ENCODE measurements around the gene SOSTDC1.

The SOSTDC1 gene

GRCh38 chr7:16419859-16420258 is 45.7 kb downstream of the SOSTDC1 start:
- no peak for DNase-seq (ENCODE audit: low read depth in 3 of 3)

DNA sequence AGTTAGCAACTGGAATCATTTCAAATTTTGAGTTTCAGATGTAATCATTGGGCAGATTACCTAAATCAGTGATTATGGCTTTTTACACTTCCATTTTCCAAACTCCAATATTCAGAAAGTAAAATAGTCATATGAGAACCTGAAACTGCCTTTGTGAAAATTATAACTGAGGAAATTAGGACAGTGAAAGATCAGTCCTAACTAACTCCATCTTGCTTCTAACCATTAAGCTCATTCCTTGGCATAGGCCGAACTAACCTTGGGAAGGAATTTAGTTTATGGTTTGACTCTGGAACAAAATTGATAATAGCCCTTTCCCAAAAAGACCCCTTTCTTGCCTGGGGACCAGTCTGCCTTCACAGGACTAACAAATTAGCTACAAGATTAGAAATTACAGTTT is 46.4 kb downstream of the SOSTDC1 start:
- no peak for DNase-seq (ENCODE audit: low read depth in 3 of 3)

GRCh38 chr7:16417906-16418305 is 47.6 kb downstream of the SOSTDC1 start:
- DNase-seq (ENCODE audit: low read depth in 3 of 3): no peak

GRCh38 chr7:16416289-16417282 is 49.0 kb downstream of the SOSTDC1 start:
- no peak for DNase-seq (ENCODE audit: low read depth in 3 of 3)

GRCh38 chr7:16412274-16413254 is 53.0 kb downstream of the SOSTDC1 start:
- DNase-seq (ENCODE audit: low read depth in 3 of 3): no peak

Data from stimulated activated CD4-positive, alpha-beta T cell treated with anti-CD3 and anti-CD28 coated beads, TNF-alpha, amount 100 ng/mL, for 48 hours (primary cell).